ENCODE measurements around the gene GZMM.

The GZMM gene

DNA sequence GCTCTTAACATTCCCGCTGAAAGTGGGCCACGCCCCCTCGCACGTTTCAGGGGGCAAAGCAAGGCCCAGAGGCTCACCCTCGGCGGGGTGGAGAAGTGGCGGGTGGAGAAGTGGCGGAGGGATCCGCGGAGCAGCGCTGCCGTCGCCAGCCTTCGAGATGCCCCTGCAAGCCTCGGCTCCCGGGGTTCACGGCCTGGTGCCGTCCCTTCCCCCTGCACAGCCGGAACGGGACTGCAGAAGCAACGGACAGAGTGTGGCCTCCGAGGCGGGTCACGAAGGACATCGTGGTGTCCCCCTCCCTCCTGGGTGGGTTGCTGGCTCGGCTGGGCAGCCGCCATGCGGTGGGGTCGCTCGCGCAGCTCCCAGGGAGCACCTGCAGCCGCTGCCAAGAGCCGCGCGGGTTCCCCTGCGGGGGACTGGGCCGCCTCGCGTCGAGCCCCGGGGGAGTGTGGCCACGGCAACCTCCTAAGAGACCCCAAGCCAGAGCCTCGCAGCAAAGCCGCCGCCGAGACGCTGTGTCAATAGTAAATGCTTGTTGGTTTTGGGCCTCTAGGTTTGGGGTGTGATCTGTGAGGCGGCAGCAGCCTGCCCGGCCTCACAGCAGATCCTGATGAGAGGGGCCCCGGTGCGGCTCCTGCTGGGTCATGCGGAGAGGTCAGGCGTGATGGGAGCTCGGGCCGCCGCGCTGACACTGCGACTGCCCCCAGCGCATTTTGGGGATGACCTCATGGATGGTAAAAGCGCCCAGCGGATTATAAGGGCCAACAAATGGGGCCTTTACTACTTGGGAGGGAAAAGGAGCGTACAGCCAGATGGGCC, 31.1 kb upstream of the GZMM start:
- no peak for DNase-seq (ENCODE audit: low read depth)

GRCh38 chr19:513368-514165, 30.3 kb upstream of the GZMM start:
- DNase-seq (ENCODE audit: low read depth): no peak

GRCh38 chr19:514166-514663, 29.6 kb upstream of the GZMM start:
- no peak for DNase-seq (ENCODE audit: low read depth)

DNA sequence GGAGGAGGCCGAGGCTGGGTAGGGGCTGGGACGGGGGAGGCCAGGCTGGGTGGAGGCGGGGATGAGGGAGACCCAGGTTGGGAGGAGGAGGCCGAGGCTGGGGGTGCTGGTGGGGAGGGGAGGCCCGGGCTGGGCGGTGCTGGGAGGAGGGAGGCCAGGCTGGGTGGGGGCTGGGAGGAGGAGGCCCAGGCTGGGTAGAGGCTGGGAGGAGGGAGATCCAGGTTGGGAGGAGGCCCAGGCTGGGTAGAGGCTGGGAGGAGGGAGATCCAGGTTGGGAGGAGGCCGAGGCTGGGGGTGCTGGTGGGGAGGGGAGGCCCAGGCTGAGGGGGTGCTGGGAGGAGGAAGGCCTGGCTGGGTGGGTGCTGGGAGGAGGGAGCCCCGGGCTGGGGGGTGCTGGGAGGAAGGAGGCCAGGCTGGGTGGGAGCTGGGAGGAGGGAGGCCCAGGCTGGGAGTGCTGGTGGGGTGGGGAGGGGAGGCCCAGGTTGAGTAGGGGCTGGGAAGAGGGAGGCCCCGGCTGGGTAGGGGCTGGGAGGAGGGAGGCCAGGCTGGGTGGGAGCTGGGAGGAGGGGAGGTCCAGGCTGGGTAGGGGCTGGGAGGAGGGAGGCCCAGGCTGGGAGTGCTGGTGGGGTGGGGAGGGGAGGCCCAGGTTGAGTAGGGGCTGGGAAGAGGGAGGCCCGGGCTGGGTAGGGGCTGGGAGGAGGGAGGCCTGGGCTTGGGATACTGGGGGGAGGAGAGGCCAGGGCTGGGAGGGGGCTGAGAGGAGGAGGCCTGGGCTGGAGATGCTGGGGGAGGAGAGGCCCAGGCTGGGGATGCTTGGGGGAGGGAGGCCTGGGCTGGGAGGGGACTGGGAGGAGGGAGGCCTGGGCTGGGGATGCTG, 25.9 kb upstream of the GZMM start:
- DNase-seq (ENCODE audit: low read depth): no peak

DNA sequence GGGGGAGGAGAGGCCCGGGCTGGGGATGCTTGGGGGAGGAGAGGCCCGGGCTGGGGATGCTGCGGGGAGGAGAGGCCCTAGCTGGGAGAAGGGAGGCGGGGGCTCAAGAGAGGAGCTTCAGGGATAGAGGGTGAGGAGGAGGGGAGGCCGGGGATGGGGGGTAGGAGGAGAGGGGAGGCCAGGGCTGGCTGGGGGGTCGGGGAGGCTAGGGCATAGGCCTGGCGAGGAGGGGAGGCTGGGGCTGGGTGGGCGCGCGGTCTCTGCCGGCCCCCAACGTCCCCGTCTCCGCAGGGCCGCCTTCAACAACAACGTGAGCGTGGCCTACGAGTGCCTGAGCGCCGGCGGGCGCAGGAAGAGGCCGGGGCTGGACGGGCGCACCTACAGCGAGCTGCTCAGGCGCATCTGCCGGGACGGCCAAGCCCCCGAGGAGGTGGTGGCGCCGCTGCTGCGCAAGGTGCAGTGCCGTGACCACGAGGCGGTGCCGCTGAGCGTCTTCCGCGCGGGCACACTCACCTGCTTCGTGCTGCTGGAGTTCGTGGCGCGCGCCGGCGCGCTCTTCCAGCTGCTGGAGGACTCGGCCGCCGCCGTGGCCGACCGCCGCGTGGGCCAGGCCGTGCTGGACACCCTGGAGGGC, 25.1 kb upstream of the GZMM start:
- DNase-seq (ENCODE audit: low read depth): peak; percentile 44

- no peak for DNase-seq (ENCODE audit: low read depth)
These were observed 24.4 kb upstream of the GZMM start for GRCh38 chr19:519449-519865.

DNA sequence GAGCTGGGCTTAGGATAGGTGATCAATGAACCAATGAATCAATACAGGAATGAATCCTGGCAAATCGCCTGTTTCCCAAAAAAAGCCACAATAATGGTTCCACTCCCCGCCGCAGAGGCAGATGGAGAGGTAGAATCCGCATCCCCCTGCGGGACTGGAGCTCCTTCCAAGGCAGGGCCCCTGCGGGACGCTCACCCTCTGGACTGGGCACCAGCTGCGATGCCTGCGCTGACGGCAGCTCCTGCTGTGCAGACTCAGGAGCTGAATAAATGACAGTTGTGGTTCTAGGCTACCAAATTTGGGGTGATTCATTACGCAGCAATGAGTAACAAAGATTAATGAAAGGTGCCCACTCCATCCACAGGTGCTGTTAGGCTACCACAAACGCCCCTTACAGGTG, 21.1 kb upstream of the GZMM start:
- no peak for DNase-seq (ENCODE audit: low read depth)

DNA sequence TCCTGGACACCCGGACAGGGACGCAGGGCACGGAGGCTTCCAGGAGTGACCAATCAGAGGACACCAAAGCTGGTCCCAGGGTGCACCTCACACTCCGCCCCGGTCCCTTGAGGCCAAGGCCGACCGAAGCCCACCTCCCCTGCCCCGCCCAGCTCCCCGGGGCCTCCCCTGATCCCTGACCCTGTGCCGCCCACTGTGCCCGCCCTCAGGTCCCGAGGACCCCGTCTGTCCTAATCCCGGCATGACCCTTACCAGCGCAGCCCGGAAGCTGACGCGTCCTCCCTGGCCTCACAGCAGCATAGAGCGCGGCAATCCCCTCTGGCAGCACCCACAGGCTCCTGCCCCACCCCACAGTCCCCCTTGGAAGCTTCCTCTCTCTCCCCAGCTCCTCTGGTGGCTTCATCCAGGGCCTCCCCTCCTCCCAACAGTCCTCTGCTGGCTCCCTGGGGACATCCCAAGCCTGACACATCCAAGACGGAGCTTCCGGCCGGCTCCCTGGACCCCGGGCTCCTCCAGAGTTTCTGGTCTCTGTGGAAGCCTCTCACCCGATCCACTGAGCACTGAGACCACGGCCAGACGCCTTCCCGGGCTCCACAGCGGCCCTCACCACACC, 19.7 kb upstream of the GZMM start:
- DNase-seq (ENCODE audit: low read depth): no peak

DNA sequence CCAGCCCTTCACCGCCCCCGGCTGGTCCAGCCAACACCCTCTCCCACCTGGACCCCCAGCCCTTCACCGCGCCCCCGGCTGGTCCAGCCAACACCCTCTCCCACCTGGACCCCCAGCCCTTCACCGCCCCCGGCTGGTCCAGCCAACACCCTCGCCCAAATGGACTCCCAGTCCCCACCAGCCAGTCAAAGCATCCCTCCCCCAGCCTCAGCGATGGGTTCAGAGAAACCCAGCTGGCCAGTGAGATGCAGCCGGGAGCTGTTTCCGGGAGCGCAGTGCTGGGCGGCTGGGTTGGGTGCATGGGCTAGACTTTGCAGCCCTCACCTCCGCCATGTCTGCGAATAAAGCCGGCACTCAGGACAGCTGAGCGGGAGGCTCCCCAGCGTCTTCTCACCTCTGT, 18.8 kb upstream of the GZMM start:
- DNase-seq (ENCODE audit: low read depth): no peak

DNA sequence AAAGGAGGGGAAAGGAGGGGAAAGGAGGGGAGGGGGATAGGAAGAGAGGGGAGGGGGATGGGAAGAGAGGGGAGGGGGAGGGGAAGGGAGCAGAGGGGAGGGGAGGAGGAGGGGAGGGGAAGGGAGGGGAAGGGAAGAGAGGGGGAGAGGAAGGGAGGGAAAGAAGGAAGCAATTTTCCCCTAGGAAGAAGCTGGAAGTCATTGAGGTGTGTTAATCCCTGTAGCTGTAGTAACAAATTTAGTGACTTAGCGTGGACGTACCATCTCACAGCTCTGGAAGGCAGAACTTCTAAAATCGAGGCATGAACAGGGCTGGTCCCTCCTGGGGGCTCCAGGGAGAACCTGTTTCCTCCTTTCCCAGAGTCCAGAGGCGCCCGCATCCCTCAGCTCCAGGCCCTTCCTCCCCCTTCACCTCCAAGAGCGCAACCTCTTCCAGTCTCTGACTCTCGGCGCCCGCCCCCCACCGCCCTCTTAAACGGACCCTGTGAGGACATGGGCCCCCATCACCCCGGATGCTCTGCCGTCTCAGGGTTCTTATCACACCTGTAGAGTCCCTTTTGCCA, 17.9 kb upstream of the GZMM start:
- DNase-seq (ENCODE audit: low read depth): no peak

DNA sequence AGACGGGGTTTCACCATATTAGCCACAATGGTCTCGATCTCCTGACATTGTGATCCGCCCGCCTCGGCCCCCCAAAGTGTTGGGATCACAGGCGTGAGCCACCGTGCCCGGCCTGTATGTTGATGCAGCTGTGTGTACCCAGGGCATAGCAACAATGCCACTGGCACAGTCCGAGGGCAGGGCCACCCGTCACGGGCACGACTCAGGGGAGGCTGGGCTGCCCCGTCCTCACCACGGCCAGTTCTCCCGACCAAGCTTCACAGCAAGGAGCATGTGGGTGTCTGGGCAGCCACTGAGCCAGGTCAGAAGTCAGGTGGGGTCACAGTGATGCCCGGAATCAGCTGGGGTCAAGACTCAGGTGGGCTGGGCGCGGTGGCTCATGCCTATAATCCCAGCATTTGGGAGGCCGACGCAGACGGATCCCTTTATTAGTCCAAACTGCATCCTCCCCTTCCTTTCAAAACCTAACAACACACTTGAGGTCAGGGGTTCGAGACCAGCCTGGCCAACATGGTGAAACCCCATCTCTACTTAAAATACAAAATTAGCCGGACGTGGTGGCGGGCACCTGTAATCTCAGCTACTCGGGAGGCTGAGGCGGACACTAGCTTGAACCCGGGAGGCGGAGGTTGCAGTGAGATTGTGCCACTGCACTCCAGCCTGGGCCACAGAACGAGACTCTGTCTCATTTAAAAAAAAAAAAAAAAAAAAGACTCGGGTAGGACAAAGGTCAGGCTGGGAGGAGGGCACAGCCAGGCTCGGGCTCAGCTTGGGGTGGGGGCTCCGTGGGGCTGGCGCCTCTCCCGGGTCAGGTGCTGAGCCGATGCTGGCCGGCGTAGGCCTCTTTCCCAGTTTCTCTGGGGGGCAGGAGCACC, 13.5 kb upstream of the GZMM start:
- no peak for DNase-seq (ENCODE audit: low read depth)

DNA sequence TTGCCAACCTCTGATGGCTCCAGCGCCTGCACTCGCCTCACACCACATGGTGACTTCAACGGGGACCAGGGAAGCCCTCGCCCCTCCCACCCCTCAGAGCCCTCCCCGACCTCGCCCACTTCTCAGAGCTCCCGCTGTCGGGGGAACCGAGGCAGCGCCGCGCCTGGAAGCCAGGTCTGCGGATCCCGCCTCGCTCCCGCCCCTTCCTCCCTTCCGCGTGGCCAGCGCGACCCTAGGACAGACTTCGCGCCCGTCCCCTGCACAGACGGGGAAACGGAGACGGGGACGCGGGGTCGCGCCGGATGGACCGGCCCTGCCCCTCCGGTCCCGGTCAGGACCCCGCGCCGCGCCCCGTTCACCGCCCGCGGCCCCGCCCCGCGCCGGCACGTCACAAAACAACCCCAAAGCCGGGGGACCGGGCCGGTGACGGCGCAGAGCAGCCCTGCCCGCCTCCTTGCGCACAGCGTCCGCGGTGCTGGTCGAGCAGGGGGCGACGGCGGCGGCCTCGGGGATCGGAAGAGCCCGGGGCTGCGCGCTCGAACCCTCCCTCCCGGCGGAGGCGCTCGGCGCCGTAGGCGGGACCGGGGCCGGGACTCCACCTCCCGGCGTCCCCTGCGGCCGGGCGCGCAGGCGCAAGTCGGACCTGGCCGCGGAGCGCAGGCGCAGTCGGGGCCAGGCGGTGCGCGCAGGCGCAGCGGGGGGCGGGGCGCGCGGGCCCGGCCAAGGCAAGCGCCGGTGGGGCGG, 12.7 kb upstream of the GZMM start:
- peak; percentile 71 for DNase-seq (ENCODE audit: low read depth)

DNA sequence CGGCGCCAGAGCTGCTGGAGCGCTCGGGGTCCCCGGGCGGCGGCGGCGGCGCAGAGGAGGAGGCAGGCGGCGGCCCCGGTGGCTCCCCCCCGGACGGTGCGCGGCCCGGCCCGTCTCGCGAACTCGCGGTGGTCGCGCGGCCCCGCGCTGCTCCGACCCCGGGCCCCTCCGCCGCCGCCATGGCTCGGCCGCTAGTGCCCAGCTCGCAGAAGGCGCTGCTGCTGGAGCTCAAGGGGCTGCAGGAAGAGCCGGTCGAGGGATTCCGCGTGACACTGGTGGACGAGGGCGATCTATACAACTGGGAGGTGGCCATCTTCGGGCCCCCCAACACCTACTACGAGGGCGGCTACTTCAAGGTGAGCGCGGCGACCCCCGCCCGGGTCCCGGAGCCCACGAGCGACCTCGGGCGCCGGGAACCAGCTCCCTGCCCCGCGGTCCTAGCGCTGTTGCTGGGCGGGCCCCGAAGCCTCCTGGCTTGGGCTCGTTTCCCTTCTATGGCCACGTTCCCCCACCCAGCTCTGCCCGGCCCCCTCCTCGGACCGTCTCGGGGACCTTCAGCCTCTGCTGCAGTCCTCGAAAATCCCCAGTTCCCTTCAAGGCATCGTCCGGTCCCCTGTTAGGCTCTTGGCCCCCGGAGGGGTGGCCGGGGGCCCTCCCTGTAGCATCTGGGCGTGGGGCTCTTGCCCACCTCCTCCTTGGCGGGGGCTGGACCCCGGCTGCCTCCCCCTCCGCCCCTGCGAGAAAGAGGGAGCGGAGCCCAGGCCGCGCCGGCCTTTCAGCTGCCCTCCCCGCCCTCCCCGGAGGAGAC, 11.9 kb upstream of the GZMM start, which contains the start of gene CDC34:
TSS of gene CDC34 (plus strand) at position 8 of the 808 bp plus-strand sequence. CDS start at position 180, 172 bp downstream.
- no peak for DNase-seq (ENCODE audit: low read depth)

- no peak for DNase-seq (ENCODE audit: low read depth)
These were observed 11.1 kb upstream of the GZMM start for GRCh38 chr19:532561-533363.

DNA sequence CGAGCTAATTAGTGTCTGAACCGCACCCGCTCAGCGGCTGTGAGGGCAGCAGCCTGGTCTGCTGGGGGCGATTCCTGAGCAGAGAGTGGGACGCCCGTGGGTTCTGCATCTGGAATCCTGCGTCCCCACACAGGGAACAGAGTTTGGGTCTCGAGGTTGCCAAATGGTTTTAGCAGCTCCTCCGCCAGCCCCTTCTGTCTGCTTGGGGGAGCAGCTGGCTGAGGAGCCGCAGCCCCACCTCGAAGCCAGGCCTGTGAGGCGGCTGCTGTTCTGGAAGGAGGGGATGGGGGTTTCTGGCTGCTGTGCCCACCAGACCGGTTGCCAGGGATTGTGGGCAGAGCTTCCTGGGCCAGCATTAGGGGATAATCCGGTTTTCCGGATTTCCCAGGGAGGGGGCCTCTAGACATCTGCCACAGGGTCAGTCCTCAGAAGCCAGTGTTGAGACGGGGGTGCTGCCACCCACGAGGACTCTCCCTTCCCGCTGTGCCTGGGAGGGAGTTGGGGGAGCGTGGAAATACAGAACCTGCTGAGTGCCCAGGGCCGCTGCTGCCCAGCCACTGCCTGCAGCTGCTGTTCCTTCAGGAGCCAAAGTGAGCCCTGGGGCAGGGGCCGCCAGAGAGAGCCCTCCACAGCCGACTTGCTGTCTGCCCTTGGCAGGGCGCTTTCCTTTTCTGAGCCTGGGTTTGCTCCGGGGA, 10.3 kb upstream of the GZMM start:
- DNase-seq (ENCODE audit: low read depth): no peak

GRCh38 chr19:534088-534487, 9.8 kb upstream of the GZMM start:
- DNase-seq (ENCODE audit: low read depth): no peak
